SK-N-SH (cell line): Measurements from ENCODE around the gene IRAG1. TPM values are rescaled to one million over a fixed set of nuclear protein-coding genes. Genes with fewer than 3 reads are reported as not detected.

Experiments
- CTCF ChIA-PET: fragments of 300-600, 350-600 bp; formaldehyde crosslinking; extraction: SDS; loops from one replicate; lab custom pipeline; 2021; lab: Yijun Ruan, JAX
- POLR2A ChIA-PET: fragments of 350-600 bp; sonication (Branson Sonifier 250); formaldehyde crosslinking; extraction: SDS; loops from one replicate; lab custom pipeline; 2020; ENCODE audit warnings: antibody characterized with exemption, inconsistent platforms; lab: Yijun Ruan, JAX
- DNase-seq: peaks from one replicate; pipeline ENCODE4 v3.0.0; 2012
- H2AFZ ChIP-seq: fragments of 200-600 bp; sonication (generic); 2 replicates; pipeline ENCODE4 v1.8.1; 2016; ENCODE audit warnings: antibody characterized with exemption, mild to moderate bottlenecking, low read depth
- H3F3A ChIP-seq: fragments of 200-600 bp; sonication (generic); replicated peaks from 2 replicates; pipeline ENCODE3; 2016; ENCODE audit warnings: antibody characterized with exemption, mild to moderate bottlenecking; ENCODE audit not compliant: insufficient read depth
- H3K27ac ChIP-seq, 2 experiments: fragments of 200-500 bp in 1 of 2; fragments of 200-600 bp in 1 of 2; sonication (Bioruptor generic) in 1 of 2; sonication (generic), shearing (Covaris generic) in 1 of 2; 2 replicates each; pipeline versions ENCODE4 v1.5.1 to v1.6.1; 2014 to 2016; ENCODE audit warnings: low read depth in 2 of 2, inconsistent platforms in 1 of 2, low read length in 1 of 2, mild to moderate bottlenecking in 1 of 2, mixed read lengths in 1 of 2
- H3K27me3 ChIP-seq: fragments of 200-600 bp; sonication (generic), shearing (Covaris generic); 2 replicates; pipeline ENCODE4 v1.6.1; 2016; ENCODE audit warnings: mixed run types; ENCODE audit not compliant: insufficient read depth
- H3K36me3 ChIP-seq, 2 experiments: fragments of 200-500 bp in 1 of 2; fragments of 200-600 bp in 1 of 2; sonication (Bioruptor generic) in 1 of 2; sonication (generic) in 1 of 2; replicated peaks in 1 of 2; 2 replicates each; pipeline versions ENCODE3 to v1.5.1; 2014 to 2016; ENCODE audit warnings: low read length in 1 of 2, mild to moderate bottlenecking in 1 of 2; ENCODE audit not compliant: insufficient read depth in 2 of 2, control insufficient read depth in 1 of 2
- H3K4me1 ChIP-seq, 2 experiments: fragments of 200-500 bp in 1 of 2; fragments of 200-600 bp in 1 of 2; sonication (Bioruptor generic) in 1 of 2; sonication (generic), shearing (Covaris generic) in 1 of 2; 2 replicates each; pipeline versions ENCODE4 v1.5.1 to v1.6.1; 2014 to 2016; ENCODE audit warnings: low read depth in 1 of 2, low read length in 1 of 2, mixed run types in 1 of 2; ENCODE audit not compliant: insufficient read depth in 2 of 2, control insufficient read depth in 1 of 2
- H3K4me2 ChIP-seq: fragments of 200-600 bp; sonication (generic), shearing (Covaris generic); 2 replicates; pipeline ENCODE4 v1.6.1; 2017; ENCODE audit warnings: mixed run types
- H3K4me3 ChIP-seq, 2 experiments: fragments of 200-500 bp in 1 of 2; fragments of 200-600 bp in 1 of 2; sonication (Bioruptor generic) in 1 of 2; sonication (generic), shearing (Covaris generic) in 1 of 2; 2 replicates each; pipeline versions ENCODE4 v1.5.1 to v1.8.1; 2014 to 2016; ENCODE audit warnings: low read depth in 2 of 2, inconsistent platforms in 1 of 2, low read length in 1 of 2, mild to moderate bottlenecking in 1 of 2, mixed read lengths in 1 of 2, moderate library complexity in 1 of 2
- H3K79me2 ChIP-seq: fragments of 200-600 bp; sonication (generic); 2 replicates; pipeline ENCODE4 v1.8.1; 2017; ENCODE audit warnings: mild to moderate bottlenecking; ENCODE audit not compliant: insufficient read depth
- H3K9ac ChIP-seq: fragments of 200-600 bp; sonication (generic); 2 replicates; pipeline ENCODE4 v1.6.1; 2017; ENCODE audit warnings: mixed run types
- H3K9me2 ChIP-seq: fragments of 200-600 bp; sonication (generic); 2 replicates; pipeline ENCODE4 v1.6.1; 2017; ENCODE audit warnings: mixed run types
- H3K9me3 ChIP-seq: fragments of 200-600 bp; sonication (generic); 2 replicates; pipeline ENCODE4 v1.6.1; 2017; ENCODE audit warnings: mixed run types, mild to moderate bottlenecking, moderate library complexity
- H4K20me1 ChIP-seq: fragments of 200-600 bp; sonication (generic); 2 replicates; pipeline ENCODE4 v1.6.1; 2017; ENCODE audit warnings: mild to moderate bottlenecking, mixed run types; ENCODE audit not compliant: insufficient read depth
- CHD2 ChIP-seq: fragments of 150-350 bp; IDR thresholded peaks from 2 replicates; pipeline ENCODE4 v1.6.1; 2018; ENCODE audit warnings: low read length; ENCODE audit not compliant: partially characterized antibody
- ELF1 ChIP-seq: IDR thresholded peaks from 2 replicates; pipeline ENCODE4 v1.4.0; 2012
- EP300 ChIP-seq, 2 experiments: IDR thresholded peaks; 2 replicates each; pipeline versions ENCODE4 v1.4.0 to v1.6.1; 2012; ENCODE audit warnings: borderline replicate concordance in 1 of 2, low read depth in 1 of 2, low read length in 1 of 2
- FOXJ3 ChIP-seq: sonication (generic); formaldehyde crosslinking; IDR thresholded peaks from 2 replicates; pipeline ENCODE4 v1.5.1; 2020; ENCODE audit warnings: mild to moderate bottlenecking, missing genetic modification reagents
- GATA2 ChIP-seq: sonication (generic); formaldehyde crosslinking; IDR thresholded peaks from 2 replicates; pipeline ENCODE4 v1.5.0; 2020; ENCODE audit warnings: mild to moderate bottlenecking, missing genetic modification reagents
- JUND ChIP-seq: IDR thresholded peaks from 2 replicates; pipeline ENCODE4 v1.4.0; 2012
- MEF2A ChIP-seq: IDR thresholded peaks from 2 replicates; pipeline ENCODE4 v1.4.0; 2012; ENCODE audit warnings: low read depth, borderline replicate concordance
- MXI1 ChIP-seq: IDR thresholded peaks from 2 replicates; pipeline ENCODE4 v1.6.1; 2012; ENCODE audit warnings: mild to moderate bottlenecking, low read depth, low read length, improper control_type of control experiment
- POLR2AphosphoS5 ChIP-seq: IDR thresholded peaks from 2 replicates; pipeline ENCODE4 v1.6.1; 2012; ENCODE audit warnings: low read depth, low read length
- RCOR1 ChIP-seq: fragments of 150-350 bp; IDR thresholded peaks from 2 replicates; pipeline ENCODE4 v1.6.1; 2017; ENCODE audit warnings: antibody characterized with exemption, low read length
- RFX5 ChIP-seq: IDR thresholded peaks from 2 replicates; pipeline ENCODE4 v1.6.1; 2012; ENCODE audit warnings: mild to moderate bottlenecking, improper control_type of control experiment, low read length
- RXRA ChIP-seq: IDR thresholded peaks from 2 replicates; pipeline ENCODE4 v1.4.0; 2012; ENCODE audit warnings: low read depth, mild to moderate bottlenecking, borderline replicate concordance
- SIN3A ChIP-seq: IDR thresholded peaks from 2 replicates; pipeline ENCODE4 v1.6.1; 2012; ENCODE audit warnings: low read depth, mild to moderate bottlenecking, low read length, moderate library complexity, borderline replicate concordance
- TAF1 ChIP-seq: IDR thresholded peaks from 2 replicates; pipeline ENCODE4 v1.6.1; 2012; ENCODE audit warnings: low read depth, mild to moderate bottlenecking, low read length, moderate library complexity, borderline replicate concordance
- TCF12 ChIP-seq: IDR thresholded peaks from 2 replicates; pipeline ENCODE4 v1.4.0; 2012
- YY1 ChIP-seq: IDR thresholded peaks from 2 replicates; pipeline ENCODE4 v1.4.0; 2012; ENCODE audit warnings: low read depth, mild to moderate bottlenecking
- WGBS: methylation state at CpG from one replicate; pipeline ENCODE4 v1.1.6; 2017; ENCODE audit warnings: low lambda C conversion rate; 5-methylcytosine and 5-hydroxymethylcytosine counted together
- polyA plus RNA-seq, 3 experiments: library from polyadenylated mRNA; depleted of rRNA; stranded (reverse); fragments of >200 nt; gene quantifications; 2 replicates each; pipeline ENCODE4 v1.2.3, GENCODE V29; 2012
- TF ChIP-seq, protein P1 (sequence below): IDR thresholded peaks from 2 replicates; pipeline ENCODE4 v1.4.0; 2012; ENCODE audit warnings: low read depth
- TF ChIP-seq, protein P2 (sequence below): IDR thresholded peaks from 2 replicates; pipeline ENCODE4; 2012
- TF ChIP-seq, protein P3 (sequence below): fragments of 200-600 bp; sonication (generic); IDR thresholded peaks from 2 replicates; pipeline ENCODE4 v1.6.1; 2017; ENCODE audit warnings: antibody characterized with exemption, mild to moderate bottlenecking, moderate library complexity
- TF ChIP-seq, protein P4 (sequence below): fragments of 150-350 bp; IDR thresholded peaks from 2 replicates; pipeline ENCODE4 v1.6.1; 2016; ENCODE audit warnings: mild to moderate bottlenecking, low read depth, low read length

Gene IRAG1
- polyA plus RNA-seq, 1 of the 3 experiments (the other 2 are of a cell fraction), result 0.05 TPM

DNA sequence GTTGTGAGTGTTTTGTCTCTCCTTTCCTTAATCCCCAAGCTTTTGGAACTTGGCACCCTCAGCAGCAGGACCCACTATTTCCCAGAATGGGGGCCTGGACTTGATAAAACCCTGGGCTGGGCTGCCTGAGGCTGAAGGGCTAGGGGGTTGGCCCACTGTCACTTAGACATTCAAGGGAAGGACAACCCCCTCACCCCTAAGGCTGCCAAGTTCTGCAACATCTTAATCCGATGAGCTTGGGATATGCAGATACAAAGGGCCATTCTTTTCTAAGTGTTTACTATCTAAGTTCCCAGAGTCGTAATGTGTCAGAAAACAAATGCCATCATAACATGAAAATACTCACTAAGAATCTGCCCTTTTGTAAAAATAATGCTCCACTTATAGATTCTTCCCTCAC, 42.9 kb downstream of the IRAG1 start (continued):
- TF ChIP-seq, protein P1, sequence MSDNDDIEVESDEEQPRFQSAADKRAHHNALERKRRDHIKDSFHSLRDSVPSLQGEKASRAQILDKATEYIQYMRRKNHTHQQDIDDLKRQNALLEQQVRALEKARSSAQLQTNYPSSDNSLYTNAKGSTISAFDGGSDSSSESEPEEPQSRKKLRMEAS, result no peak
- TF ChIP-seq JUND (no peak), EP300 (IDR thresholded peaks at IDR 0.05; ENCODE audit: borderline replicate concordance in 1 of 2, low read depth in 1 of 2, low read length in 1 of 2) (no peak), RXRA (no peak), CHD2 (no peak)

DNA sequence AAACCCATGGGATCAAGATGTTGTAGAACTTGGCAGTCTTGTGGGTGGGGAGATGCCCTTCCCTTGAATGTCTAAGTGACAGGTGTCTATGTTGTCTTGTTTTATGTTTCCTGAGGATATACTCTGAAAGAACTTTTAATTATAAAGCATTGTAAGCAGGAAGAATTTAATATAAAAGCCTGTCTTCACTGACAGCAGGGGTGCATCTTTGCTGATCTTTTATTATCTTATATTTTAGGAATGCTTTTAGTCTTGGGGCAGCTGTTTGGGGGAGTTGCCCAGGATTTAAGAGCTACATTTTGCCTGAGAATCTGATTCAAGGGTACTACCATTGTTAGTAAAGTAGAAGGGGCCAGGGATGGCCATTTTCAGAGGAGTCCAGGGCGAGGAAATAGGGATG, 43.4 kb downstream of the IRAG1 start:
- ChIA-PET POLR2A (no interaction called here), CTCF (interaction anchor here (0.7 kb wide), 1 partner anchor 237 kb away, joined by 3 read pairs; no protein-coding TSS in a partner anchor)
- Histone ChIP-seq H3K9me3 (no peaks in the 10 kb centered on the region), H3K4me2 (no peak overlapping the region), H3K9me2 (no peaks in the 10 kb centered on the region), H3K36me3 (no peaks in the 10 kb centered on the region), H3K4me3 (no peak overlapping the region), H2AFZ (no peak overlapping the region), H3K9ac (no peak overlapping the region), H3K27ac (no peak overlapping the region), H3K27me3 (no peaks in the 10 kb centered on the region), H3K4me1 (peaks cover 2 to 18% of the 10 kb centered on the region in 2 experiments; a peak in 2 of 4 replicates), H3F3A (no peaks in the 10 kb centered on the region), H4K20me1 (no peaks in the 10 kb centered on the region), H3K79me2 (no peaks in the 10 kb centered on the region)
- no peak for DNase-seq
- WGBS, result 25% methylated on average over 1 of the region's 1 CpG
- TF ChIP-seq, protein P2, sequence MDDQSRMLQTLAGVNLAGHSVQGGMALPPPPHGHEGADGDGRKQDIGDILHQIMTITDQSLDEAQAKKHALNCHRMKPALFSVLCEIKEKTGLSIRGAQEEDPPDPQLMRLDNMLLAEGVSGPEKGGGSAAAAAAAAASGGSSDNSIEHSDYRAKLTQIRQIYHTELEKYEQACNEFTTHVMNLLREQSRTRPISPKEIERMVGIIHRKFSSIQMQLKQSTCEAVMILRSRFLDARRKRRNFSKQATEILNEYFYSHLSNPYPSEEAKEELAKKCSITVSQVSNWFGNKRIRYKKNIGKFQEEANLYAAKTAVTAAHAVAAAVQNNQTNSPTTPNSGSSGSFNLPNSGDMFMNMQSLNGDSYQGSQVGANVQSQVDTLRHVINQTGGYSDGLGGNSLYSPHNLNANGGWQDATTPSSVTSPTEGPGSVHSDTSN, result no peak
- no peak for TF ChIP-seq TCF12
- no peak for TF ChIP-seq RCOR1
- TF ChIP-seq GATA2 (CRISPR knock-in tag), result no peak
- no peak for TF ChIP-seq ELF1
- TF ChIP-seq MXI1, result no peak
- TF ChIP-seq YY1, result no peak
- TF ChIP-seq POLR2AphosphoS5, result no peak

DNA sequence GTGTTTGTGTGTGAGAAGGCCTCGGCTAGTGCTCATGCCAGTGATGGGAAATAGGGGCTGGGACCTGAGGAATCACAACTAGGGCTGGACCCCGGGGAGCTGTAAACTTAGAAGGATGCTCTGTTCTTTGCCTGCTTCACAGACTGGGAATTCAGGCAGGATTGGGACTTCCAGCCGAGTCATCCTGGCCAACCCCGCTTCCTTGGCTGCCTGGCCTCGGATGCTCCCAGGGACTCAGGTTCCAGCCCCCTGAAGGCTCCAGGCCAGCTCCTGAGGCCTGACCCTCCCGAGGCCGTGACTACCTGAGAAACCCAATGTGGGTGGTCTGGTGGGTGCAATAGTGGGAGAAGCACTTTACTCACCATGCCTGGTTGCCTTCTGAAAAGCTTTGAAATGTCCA, 44.7 kb downstream of the IRAG1 start:
- H3F3A ChIP-seq, result no peaks in the 10 kb centered on the region
- POLR2A ChIA-PET, result no interaction called here
- H3K27ac ChIP-seq, result no peak overlapping the region
- CTCF ChIA-PET, result interaction anchor here (1.0 to 1.1 kb wide), 2 partner anchors 24 to 243 kb away, joined by 3 to 4 read pairs; no protein-coding TSS in a partner anchor
- TF ChIP-seq EP300 (IDR thresholded peaks at IDR 0.05; ENCODE audit: borderline replicate concordance in 1 of 2, low read depth in 1 of 2, low read length in 1 of 2) (no peak), TAF1 (no peak), RCOR1 (no peak), FOXJ3 (CRISPR knock-in tag) (no peak), SIN3A (no peak), YY1 (no peak), POLR2AphosphoS5 (no peak), RFX5 (no peak), TCF12 (no peak), JUND (no peak), MEF2A (no peak)
- TF ChIP-seq, protein P3, sequence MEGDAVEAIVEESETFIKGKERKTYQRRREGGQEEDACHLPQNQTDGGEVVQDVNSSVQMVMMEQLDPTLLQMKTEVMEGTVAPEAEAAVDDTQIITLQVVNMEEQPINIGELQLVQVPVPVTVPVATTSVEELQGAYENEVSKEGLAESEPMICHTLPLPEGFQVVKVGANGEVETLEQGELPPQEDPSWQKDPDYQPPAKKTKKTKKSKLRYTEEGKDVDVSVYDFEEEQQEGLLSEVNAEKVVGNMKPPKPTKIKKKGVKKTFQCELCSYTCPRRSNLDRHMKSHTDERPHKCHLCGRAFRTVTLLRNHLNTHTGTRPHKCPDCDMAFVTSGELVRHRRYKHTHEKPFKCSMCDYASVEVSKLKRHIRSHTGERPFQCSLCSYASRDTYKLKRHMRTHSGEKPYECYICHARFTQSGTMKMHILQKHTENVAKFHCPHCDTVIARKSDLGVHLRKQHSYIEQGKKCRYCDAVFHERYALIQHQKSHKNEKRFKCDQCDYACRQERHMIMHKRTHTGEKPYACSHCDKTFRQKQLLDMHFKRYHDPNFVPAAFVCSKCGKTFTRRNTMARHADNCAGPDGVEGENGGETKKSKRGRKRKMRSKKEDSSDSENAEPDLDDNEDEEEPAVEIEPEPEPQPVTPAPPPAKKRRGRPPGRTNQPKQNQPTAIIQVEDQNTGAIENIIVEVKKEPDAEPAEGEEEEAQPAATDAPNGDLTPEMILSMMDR, result no peak
- TF ChIP-seq, protein P4, sequence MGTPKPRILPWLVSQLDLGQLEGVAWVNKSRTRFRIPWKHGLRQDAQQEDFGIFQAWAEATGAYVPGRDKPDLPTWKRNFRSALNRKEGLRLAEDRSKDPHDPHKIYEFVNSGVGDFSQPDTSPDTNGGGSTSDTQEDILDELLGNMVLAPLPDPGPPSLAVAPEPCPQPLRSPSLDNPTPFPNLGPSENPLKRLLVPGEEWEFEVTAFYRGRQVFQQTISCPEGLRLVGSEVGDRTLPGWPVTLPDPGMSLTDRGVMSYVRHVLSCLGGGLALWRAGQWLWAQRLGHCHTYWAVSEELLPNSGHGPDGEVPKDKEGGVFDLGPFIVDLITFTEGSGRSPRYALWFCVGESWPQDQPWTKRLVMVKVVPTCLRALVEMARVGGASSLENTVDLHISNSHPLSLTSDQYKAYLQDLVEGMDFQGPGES, result no peak
- no peak overlapping the region for H3K9ac ChIP-seq
- no peaks in the 10 kb centered on the region for H4K20me1 ChIP-seq
- no peaks in the 10 kb centered on the region for H3K27me3 ChIP-seq
- H3K36me3 ChIP-seq, result no peaks in the 10 kb centered on the region
- no peaks in the 10 kb centered on the region for H3K9me3 ChIP-seq
- H2AFZ ChIP-seq, result no peak overlapping the region
- H3K4me2 ChIP-seq, result no peak overlapping the region
- no peaks in the 10 kb centered on the region for H3K9me2 ChIP-seq
- no peak overlapping the region for H3K4me3 ChIP-seq
- H3K79me2 ChIP-seq, result no peaks in the 10 kb centered on the region
- peaks cover 2 to 18% of the 10 kb centered on the region in 2 experiments; a peak in 2 of 4 replicates for H3K4me1 ChIP-seq
- no peak for DNase-seq
- WGBS, result 78% methylated on average over 4 of the region's 7 CpGs
